HG03439 (cell line): Measurements from ENCODE around the gene DCDC2.
"Not testable (repeated sequence)": the region's sequence is repeated elsewhere in the genome, so short reads cannot be mapped to it uniquely, and the experiment has no call there.

Experiments
- ATAC-seq: cut with Tn5 transposase; IDR thresholded peaks from one replicate; pipeline ENCODE4 v1.9.1; 2021; ENCODE audit warnings: mild to moderate bottlenecking, moderate library complexity; ENCODE audit not compliant: unreplicated experiment

DCDC2 gene

DNA sequence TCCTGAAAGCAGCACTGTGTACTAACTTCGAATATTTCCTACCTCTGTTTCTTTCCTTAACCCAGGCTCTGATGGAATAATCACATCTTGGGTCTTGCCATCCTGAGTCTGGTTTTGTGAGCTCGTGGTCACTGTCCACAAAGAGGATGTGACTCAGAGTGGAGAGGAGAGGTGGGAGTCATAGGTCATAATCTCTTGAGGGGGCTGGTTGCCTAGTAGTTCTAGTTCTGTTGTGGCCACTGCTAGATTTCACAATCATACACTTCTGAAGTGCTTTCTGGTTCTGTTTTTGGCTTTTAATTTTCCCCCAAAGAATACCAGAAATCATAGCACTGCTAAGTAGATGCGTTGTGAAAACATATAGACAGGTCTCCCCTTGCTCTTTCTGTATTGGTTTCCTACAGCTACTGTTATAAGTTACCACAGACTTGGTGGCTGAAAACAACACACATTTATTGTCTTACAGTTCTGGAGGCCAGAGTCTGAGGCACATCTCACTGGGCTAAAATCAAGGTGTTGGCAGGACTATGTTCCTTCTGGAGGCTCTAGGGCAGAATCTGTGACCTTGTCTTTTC lies 129.1 kb downstream of the DCDC2 start:
- ATAC-seq = no peak

DNA sequence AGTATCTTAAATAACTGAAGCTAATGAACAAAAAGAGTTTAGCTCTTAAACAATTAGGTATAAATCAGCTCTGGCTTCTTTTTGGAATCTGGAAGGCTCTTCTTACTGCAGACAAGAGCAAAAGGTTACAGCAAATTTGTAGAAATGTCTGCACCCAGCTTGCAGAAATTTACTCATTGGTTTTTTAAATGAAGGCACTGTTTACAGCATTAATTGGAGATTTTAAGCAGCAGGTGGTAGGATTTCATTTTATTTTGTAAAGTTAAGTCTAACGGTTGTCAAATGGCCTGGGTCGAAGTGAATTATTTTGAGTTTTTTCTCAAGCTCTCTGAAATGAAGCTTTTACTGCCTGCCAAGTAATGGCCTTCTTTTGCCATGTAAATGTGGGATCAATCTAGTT lies 129.7 kb downstream of the DCDC2 start:
- no peak for ATAC-seq

DNA sequence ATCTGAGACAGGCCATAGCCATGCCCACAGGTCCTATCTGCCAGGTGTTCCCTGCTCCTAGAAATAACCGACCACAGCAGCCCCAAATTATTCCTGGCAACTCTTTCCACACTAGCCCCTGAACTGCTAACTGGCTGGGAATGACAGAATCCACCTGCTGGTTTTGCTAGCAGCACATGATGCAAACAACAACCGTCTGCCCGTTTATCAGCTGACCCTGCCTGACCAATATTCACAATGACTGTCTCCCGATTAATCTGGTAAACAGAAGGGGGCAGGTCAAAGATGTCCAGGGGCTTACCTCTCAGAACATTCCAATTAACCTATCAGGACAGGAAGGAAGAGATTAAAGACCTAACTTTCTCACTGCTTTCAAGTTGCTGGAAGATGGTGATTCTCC lies 130.3 kb downstream of the DCDC2 start:
- no peak for ATAC-seq

DNA sequence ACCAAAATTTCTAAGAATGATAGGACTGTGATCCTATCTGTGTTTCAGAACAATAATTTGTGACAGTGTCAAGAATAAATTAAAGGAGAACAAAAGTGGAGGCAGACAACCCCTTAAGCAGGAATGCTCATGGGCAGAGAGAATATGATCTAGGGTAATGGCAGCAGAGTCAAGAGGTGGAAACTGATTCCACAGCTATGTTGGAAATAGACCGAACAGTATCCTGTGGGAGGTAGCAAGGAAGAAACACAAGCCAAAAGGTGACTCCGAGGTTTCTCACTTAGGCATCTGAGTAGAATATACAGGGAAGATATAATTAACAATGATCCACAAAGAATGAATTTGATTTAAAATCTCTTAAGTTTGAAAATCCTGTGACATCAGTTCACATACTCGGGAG lies 131.3 kb downstream of the DCDC2 start:
- ATAC-seq = no peak

DNA sequence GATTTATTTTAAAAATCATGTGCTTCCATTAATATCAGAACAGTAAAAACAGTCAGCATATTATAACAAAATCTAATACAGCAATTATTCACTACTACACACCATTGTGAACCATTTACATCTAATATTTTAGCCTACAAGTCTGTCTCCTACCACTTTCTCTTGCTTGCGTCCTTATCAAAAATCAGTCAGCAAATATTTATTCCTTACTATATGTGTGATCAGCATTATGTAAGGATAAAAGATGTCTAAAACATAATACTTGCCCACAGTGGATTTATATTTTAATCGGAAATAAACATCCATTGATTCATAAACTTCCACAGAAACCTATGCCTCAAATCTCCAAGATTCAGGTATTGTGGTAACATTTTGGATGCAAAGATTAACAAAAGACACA lies 132.0 kb downstream of the DCDC2 start:
- ATAC-seq = no peak

DNA sequence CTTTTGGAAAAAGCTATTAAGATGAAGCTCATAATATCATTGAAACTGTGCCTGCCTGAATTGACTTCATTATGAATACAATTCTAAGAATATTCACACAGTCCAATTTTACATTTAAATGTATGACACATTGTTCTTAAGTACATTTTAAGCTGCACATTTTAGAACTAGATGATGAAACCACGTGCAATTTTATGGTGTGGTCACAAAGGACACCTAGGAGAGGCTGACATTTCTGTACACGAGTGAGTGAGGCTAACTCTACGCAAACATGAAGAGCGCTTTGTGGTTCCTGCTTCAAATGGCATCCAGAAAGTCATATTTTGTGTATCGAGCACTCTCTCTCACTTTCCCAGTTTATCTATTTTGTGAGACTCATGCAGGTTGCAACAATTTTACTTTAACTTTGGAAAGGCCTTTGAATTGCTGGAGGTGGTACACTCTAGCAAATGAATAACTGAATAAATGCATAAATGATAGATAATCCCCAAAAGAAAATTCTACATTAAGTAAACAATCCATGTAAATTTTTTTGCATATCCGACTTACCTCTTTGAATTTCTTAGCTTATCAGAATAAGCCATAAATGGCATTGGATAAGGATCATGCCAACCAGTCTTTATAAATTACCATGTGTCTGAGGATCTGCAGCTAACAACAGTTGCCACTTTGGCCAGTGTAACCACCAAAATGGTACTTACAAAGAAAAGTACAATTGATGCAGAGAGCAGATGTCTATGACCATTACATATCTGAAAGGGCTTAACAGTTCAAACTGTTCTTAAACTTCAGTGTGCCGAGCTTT lies 134.5 kb downstream of the DCDC2 start:
- no peak for ATAC-seq

DNA sequence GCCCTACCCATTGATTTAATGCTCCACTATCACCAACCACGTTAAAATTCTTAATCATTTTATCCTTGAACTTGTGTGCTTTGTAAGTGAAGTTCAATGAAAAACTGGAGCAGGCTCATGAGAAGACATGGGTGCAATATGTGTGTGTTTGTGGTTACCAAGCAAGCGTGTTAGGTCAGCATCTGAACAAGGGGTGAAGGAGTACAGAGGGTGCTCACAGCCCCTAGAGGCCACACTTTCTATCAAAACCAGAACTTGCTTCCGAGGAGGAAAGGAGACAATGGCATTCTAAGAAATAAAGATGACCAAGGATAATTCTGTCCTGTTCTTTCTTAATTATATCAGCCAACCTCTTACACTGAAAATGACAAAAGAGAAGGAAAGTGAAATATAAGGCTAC lies 138.2 kb downstream of the DCDC2 start:
- ATAC-seq = no peak

DNA sequence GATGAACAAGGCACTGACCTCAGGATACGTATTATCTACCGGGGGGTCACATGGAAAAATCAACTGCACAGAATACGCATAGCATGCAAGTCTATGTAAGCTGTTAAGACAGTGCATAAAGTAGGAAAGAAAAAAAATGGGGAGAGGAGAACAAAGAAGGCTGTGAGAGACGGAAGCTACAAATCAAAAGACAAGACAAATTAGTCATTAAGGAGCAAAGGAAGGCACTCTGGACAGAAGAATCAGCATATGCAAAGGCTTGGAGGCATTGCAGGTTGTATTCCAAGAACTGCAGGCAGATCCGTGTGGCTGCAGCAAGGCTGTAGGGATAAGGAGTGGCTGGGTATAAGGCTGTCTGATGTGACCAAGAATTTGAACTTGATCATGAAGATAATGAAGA lies 142.9 kb downstream of the DCDC2 start:
- no peak for ATAC-seq

DNA sequence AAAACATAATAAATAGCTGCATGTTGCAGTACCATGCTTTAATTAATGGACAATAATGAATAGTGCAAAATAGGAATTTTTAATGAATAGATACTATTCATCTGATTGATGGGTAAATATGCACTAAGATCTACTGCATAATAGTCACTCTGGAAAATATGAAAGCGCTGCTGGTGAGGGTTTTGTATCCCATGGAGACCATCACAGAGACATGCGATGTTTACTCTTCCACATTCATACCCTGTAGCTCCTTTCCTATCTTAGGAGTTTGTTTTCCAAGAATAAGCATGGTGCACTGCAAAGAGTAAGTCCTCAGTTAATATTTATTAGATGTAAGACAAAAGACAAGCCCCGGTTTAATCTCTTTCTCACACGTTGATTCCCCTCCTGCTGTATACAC lies 150.4 kb downstream of the DCDC2 start:
- ATAC-seq = no peak

DNA sequence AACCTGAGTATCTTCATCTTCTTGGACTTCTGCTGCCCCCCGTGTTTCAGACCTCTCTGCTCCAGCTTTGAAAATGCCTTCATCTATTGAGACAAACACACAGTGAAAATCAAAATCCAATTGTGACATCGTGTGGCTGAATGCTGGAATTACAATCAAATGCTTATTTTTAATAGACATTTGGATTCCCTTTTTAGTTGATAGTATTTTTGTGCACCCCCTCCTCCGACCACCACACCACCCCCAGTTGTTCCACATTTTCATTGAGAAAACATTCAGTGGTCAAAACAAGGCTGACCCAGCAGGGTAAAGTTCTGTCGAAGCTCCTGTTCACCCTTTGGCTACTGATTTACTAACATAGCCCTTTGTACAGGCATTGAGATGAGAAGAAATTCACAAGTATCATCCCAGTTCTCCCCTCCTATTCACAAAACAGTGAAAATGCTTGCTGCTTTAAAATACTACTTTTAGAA lies 152.8 kb downstream of the DCDC2 start:
- ATAC-seq = no peak

DNA sequence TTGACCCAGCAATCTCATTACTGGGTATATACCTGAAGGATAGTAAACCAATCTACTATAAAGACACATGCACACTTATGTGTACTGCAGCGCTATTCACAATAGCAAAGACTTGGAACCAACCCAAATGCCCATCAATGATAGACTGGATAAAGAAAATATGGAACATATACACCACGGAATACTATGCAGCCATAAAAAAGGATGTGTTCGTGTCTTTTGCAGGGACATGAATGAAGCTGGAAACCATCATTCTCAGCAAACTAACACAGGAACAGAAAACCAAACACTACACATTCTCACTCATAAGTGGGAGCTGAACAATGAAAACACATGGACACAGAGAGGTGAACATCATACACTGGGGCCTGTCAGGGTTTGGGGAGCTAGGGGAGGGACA lies 153.7 kb downstream of the DCDC2 start:
- ATAC-seq = not testable (repeated sequence)

DNA sequence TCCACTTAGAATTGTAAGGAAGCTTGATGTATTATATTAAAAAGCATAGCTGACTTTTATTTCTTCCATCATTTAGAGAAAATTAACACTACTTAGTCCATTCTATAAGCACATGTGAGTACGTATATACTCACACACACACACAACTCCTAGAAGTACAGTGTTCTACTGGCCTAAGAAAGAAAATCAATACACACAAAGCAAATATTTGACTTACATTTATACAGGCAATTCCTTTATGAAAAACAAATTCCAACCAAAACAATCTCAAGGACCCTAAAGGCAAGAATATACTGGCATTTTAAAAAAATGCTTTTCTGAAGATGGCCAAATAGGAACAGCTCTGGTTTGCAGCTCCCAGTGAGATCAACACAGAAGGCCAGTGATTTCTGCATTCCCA lies 160.0 kb downstream of the DCDC2 start:
- ATAC-seq = no peak

DNA sequence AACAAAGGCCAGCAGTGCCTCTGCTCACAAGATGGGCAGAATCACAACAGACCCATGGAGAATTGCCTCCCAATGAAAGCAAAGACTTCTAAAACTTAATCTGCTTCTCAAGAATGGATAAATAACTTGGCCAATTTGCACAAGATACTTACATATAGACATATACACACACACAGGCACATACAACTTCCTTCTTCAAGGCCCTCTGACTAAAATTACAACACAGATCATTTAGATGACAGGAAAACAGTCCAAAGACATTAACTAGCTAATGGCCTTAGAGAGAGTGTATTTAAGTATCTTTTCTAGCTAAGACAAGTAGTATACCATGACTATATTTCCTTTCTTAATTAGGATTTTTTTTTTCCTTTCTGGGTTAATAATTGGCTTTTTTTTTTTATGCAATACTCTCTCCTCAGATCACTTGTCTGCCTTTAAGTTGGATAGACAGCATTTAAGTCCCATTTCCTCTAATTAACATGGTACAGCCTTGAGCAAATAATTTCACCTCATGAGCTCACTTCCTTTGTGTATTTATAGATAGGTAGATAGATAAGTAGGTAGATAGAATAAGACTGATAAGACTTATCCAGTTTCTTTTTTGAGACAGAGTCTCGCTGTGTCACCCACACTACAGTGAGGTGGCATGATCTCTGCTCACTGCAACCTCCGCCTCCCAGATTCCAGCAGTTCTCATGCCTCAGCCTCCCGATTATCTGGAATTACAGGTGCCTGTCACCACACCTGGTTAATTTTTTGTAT lies 161.8 kb downstream of the DCDC2 start:
- no peak for ATAC-seq

DNA sequence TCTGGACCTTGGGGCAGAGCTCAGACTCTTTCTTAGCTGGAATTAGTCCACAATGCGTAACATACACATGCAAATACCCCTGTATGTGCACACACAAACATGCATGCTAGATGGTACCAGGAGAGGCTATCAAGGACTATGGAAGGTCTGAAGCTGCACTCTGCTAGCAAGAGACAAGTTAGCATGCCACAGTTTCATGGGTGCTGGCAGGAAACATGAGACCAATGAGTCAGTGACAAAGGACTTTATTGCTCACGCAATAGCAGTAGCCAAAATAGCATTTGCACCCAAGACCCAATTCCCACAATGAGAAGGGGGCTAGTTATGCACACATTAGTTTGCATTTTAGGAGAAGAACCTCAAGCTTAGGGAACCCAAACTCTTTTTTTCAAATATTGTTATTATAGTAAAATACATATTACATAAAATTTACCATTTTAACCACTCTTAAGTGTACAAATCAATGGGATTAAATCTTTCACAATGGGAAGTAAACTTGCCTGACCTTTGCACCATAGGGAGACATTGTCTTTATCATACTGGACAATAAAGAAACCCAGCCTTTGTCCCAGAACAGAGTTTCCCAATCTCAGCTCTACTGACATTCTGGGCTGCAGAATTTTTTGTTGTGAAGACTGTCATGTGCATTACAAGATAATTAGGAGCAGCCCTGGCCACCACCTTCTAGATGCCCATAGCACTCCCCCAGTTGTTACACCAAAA lies 162.7 kb downstream of the DCDC2 start:
- ATAC-seq = no peak

DNA sequence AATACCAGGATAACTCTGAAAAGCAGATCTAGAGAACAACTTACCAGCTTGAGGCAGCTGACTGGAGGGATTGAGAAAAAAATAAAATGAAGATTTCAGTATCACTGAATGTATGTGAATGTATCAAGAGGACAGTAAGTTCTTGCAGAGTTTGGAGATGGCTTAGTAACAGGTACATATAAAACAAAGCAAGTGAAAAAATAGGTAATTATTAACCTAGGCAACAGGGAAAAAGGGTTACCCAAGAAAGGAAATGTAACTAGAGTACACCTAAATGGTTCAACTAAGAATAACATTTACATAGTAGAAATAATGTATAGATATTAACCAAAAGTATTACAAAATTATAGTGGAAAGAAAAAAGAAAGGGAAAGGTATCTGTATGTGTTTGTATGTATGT lies 164.5 kb downstream of the DCDC2 start:
- ATAC-seq = no peak

DNA sequence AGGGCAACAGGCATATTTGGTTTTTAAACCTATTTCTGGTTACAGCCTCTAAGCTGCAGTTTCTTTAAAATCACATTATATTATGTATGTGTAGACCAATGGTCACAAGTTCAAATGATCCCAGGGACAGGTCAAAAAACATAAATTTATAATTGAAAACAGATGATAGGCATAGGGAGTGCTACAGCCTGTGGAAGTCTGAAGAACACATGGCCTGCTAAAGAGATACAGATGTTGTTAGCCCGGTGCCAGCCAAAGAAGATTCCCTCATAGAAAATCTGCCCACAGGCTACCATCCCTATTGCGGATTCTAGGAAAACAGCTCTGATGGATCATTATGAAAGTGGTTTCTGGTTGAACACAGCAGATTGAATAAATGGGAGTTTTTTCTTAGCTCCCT lies 166.5 kb downstream of the DCDC2 start:
- no peak for ATAC-seq

DNA sequence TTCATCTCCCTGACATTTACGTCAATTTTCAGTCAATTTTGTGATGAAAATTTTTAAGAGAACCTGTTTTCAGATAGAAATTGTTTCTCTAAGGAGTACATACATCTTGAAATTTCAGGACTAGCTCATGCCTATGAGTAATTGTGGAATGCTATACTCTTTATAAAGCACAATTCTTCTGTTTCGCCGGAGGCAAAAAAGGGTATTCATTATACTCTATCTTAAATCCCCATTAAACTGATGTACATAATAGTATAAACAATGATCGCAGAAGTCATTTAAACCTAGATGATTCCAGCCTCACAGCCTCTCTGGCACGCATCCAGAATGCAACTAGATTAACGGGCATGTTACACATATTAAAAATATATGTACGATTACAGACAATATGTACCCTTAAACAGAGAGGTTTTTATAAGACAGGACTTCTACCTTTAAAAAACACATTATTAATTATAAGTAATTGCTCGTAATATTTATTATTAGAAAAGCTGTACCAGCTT lies 169.2 kb downstream of the DCDC2 start:
- ATAC-seq = no peak

DNA sequence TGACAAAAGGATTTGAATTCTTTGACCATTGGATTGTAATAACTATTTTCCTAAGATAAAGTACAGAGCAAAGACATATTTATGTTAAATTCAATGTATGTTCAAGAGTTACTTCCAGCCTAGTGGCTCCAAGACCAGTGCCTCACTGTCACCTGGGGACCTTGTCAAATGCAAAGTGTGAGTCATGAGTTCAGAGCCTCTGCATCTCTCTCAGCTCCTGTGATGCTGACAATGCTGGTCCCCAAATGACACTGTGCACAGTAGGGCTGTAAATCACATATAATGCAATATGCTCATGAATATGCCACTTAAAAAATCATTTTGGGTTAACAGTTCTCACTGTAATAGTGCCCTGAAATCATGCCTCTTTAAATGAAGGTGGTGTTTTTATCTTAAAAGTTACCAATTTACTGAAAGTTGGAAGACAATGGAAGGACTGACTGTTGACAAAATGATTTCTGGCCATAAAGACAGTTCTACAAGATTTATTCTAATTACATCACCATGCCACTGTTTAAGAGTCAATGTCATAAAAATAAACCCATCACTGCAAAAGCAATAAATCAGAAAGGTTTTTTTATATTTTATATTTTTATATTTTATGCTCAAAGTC lies 169.8 kb downstream of the DCDC2 start:
- no peak for ATAC-seq

DNA sequence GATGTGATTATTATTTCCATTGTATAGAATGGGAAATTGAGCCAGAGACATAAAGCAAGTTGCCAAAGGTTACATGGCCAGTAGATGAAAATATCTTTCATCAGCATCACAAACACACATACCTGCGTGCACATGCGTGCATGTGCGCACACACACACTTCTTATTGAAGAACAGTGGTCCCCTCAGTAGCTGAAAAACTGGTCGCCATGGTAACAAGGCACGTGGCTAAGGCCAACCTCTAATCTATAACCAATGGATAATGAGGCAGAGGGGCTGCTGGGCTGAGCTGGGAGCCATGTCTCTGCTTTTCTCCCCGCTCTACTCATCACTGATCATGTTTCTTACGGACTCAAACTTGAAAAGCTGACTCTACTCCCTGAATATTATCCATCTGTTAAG lies 171.5 kb downstream of the DCDC2 start:
- no peak for ATAC-seq

DNA sequence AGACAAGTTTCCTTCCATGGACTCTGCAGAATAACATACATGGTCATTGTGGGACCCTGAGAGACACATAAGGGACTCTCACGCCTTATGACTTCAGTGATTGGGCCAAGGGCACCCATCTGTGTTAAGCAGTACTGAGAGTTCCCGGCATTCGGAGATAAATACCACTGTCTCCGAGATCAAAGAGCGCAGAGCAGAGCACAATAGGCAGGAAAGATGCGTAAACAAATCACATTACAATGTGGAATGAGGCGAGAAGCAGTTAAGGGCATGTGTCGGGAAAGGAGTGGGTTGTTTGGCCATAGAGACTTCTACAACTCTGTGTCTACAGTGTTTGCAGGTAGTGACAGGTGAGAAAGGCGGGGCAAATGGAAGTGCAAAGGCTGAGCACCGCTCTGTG lies 174.3 kb downstream of the DCDC2 start:
- no peak for ATAC-seq

DNA sequence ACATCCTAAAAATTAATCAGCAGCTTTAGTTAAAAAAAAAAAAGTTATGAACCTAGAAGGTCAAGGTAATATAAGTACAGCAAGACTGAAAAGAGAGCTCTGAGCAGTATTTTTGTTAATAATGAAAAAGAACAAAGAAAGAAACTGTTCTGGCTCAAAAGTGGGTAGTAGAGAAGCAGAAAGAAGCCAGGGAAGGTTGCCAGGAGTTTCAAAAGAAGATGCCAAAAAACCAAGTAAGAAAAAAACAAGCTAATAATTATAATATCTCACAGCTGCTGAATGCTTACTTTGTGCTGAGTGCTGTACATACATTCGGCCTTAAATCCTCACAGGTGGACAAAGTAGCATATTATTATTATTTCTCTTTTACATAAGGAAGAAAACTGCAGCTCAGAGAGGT lies 200.0 kb downstream of the DCDC2 start:
- ATAC-seq = no peak
